Epithelial cell of proximal tubule (primary cell): ENCODE measurements around the gene BACE1-AS. TPM values are rescaled to one million over a fixed set of nuclear protein-coding genes. Genes with fewer than 3 reads are reported as not detected.
A peak's percentile ranks its signal among the peaks of the same experiment; 100 is the strongest.
"Not testable (repeated sequence)": the region's sequence is repeated elsewhere in the genome, so short reads cannot be mapped to it uniquely, and the experiment has no call there.

Experiments
- DNase-seq: peaks from one replicate; pipeline ENCODE4 v3.0.0-alpha.2; 2011; ENCODE audit warnings: low read depth
- H3K4me3 ChIP-seq: 2 replicates; pipeline ENCODE4 v1.5.1; 2011; ENCODE audit warnings: low read depth, mild to moderate bottlenecking, low read length
- total RNA-seq: library from RNA; depleted of rRNA; stranded (reverse); fragments of >200 nt; gene quantifications from 2 replicates; pipeline ENCODE4 v1.2.3, GENCODE V29; 2015
- TF ChIP-seq, protein P1 (sequence below): conservative IDR thresholded peaks from 2 replicates; pipeline ENCODE4 v1.5.1; 2012; ENCODE audit warnings: low read depth, mild to moderate bottlenecking, low read length

Gene BACE1-AS
- total RNA-seq, 1 donor from 2014 or later, result 6.6 TPM

DNA sequence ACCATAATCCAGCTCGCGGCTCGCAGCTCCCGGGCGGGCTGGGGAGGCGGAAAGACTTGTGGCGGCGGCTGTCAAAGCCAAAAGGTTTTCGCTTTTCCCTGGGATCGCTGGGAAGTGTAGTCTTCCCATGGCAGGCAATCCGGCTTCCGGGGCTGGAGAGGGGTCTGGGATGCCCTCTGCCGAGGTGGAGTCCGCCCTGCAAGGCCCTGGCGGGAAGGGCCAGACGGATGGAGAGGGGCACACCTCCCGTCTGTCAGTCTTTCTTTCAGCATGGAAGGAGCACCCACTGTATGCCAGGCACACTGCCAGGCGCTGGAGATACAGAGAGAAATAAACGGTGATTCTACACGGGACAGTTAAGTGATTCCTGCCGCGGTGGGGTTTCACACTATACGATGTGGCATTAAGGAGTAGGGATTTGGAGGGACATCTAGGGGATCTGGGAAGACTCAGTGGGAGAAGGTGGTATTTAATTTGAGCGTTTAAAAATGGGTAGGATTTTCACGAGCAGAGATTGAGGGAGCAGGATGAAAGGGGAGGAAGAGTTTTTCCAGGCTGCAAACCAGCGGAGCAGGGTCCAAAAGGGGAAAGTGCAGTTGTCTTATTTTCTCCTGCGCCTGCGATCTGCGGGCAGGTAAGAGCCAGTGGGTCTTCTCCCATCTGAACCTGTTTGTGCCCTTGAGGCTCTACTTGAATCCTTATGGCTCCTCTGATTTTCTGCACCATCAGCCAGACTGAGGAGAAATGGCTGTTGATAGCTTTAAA, 25.2 kb downstream of the BACE1-AS start, which contains the start of gene BACE1:
BACE1 (minus strand) TSS at position 60 of the 765 bp plus-strand sequence. CDS start 461 bp downstream, outside the sequence.
- DNase-seq, result no peak
- H3K4me3 ChIP-seq, result peak within 1 kb of the TSS; percentile 93
- TF ChIP-seq, protein P1, sequence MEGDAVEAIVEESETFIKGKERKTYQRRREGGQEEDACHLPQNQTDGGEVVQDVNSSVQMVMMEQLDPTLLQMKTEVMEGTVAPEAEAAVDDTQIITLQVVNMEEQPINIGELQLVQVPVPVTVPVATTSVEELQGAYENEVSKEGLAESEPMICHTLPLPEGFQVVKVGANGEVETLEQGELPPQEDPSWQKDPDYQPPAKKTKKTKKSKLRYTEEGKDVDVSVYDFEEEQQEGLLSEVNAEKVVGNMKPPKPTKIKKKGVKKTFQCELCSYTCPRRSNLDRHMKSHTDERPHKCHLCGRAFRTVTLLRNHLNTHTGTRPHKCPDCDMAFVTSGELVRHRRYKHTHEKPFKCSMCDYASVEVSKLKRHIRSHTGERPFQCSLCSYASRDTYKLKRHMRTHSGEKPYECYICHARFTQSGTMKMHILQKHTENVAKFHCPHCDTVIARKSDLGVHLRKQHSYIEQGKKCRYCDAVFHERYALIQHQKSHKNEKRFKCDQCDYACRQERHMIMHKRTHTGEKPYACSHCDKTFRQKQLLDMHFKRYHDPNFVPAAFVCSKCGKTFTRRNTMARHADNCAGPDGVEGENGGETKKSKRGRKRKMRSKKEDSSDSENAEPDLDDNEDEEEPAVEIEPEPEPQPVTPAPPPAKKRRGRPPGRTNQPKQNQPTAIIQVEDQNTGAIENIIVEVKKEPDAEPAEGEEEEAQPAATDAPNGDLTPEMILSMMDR, result peak; percentile 39

DNA sequence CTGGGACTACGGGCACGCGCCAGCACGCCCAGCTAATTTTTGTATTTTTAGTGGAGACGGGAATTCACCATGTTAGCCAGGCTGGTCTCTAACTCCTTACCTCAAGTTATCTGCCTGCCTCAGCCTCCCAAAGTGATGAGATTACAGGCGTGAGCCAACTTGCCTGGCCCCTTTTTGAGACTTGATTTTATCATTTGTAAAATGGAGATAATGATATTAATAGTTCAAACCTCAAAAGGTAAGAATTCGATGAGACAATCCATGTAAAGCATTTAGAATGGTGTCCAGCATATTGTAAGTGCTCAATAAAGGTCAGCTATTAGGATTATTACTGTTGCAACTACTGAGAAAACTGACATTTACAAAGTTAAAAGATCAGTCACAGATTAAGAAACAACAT, 27.6 kb downstream of the BACE1-AS start:
- DNase-seq, result no peak
- no peak overlapping the region for H3K4me3 ChIP-seq
- TF ChIP-seq, protein P1, result no peak

- DNase-seq, result no peak
- TF ChIP-seq, protein P1, result no peak
- no peak overlapping the region for H3K4me3 ChIP-seq
Observed at GRCh38 chr11:117319214-117319840, 28.2 kb downstream of the BACE1-AS start.

GRCh38 chr11:117327255-117327566, 36.1 kb downstream of the BACE1-AS start:
- DNase-seq, result not testable (repeated sequence)
- H3K4me3 ChIP-seq, result peak overlapping the region; percentile 95

DNA sequence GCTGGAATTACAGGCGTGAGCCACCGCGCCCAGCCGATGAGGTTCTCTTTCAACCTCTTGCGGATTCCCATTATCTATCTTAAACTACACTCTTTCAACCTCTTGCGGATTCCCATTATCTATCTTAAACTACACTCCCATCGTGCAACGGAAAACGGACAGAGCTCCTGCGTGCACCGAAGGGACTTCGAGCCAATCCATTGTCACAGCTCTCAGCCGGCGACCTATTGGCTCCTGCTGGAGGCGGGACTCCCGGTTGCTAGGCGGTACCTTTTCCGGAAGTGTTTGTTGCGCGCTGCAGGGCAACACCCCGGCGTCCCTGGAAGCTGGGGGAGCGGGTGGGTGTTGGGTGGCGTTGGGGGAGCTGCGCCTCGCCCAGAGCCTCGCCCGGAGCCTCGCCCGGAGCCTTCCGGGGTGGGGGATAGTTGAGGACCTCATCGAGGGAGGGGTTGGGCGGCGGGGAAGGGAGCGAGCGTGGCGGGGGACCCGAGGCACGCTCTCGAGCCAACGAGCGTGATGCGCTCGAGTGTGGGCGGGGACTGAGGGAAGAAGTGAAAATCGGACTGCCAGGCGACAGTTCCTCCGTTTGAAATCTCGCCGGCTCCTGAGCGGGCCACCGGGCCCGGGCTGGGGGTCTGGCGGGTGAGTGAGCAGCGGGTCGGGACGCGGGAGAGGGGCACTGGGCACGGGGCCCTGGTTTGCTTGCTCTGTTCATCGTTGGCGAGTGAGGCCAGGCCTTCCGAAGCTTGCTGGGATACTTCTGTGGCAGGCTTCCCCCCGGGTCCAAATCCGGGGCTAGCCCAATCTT, 36.6 kb downstream of the BACE1-AS start, which contains the start of gene CEP164:
CEP164 (plus strand) TSS at position 288 of the 808 bp plus-strand sequence. CDS start 10,733 bp downstream, outside the sequence.
- TF ChIP-seq, protein P1, result no peak
- peak within 1 kb of the TSS; percentile 95 for H3K4me3 ChIP-seq
- peak; percentile 71 for DNase-seq

DNA sequence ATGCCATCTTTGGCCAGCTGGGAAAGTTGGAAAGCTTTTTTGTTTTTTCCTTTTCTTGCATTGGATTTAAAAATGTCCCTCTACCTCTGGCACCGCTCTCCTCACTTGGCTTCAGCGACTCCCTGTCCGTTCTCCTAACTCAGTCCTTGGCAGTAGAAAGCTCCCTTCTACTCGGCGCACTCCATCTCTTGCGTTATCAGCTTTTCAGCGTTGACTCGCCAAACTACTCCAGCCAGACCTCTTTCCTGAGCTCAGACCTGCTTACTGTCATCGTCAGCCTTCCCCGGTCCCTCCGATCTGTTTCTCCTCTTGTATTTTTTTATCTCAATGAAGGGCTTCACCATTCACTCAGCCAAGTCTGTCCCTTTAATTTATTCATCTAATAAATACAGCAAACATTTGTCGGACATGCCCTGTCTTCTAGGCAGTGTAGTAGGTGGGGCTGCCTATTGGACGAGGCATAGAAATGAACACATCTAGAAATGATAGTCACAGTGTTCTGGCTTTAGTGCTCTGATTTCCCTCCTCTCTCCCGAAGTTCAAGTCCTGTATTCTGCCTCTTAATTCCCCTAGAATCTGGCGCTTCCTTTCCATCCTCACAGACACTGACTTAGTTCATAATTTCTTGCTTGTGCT, 37.3 kb downstream of the BACE1-AS start:
- H3K4me3 ChIP-seq, result peak overlapping the region; percentile 95
- DNase-seq, result no peak
- TF ChIP-seq, protein P1, result no peak
